ENCODE data around the gene SLC22A4.

GRCh38 chr5:132251220-132251725, 42.9 kb upstream of the SLC22A4 start:
- TF ChIP-seq CTCF (conservative IDR thresholded peaks at IDR 0.05 in 1 of 2, IDR thresholded peaks at IDR 0.05 in 1 of 2; ENCODE audit: extremely low read depth in 1 of 2, insufficient read depth in 1 of 2, low read depth in 1 of 2, low read length in 2 of 2) (no peak), EZH2 (IDR thresholded peaks at IDR 0.05; ENCODE audit: borderline replicate concordance, low read length) (no peak)
